Measurements from ENCODE around the gene CDC42BPB.
"Not testable (repeated sequence)": the region's sequence is repeated elsewhere in the genome, so short reads cannot be mapped to it uniquely, and the experiment has no call there.

The CDC42BPB gene

DNA sequence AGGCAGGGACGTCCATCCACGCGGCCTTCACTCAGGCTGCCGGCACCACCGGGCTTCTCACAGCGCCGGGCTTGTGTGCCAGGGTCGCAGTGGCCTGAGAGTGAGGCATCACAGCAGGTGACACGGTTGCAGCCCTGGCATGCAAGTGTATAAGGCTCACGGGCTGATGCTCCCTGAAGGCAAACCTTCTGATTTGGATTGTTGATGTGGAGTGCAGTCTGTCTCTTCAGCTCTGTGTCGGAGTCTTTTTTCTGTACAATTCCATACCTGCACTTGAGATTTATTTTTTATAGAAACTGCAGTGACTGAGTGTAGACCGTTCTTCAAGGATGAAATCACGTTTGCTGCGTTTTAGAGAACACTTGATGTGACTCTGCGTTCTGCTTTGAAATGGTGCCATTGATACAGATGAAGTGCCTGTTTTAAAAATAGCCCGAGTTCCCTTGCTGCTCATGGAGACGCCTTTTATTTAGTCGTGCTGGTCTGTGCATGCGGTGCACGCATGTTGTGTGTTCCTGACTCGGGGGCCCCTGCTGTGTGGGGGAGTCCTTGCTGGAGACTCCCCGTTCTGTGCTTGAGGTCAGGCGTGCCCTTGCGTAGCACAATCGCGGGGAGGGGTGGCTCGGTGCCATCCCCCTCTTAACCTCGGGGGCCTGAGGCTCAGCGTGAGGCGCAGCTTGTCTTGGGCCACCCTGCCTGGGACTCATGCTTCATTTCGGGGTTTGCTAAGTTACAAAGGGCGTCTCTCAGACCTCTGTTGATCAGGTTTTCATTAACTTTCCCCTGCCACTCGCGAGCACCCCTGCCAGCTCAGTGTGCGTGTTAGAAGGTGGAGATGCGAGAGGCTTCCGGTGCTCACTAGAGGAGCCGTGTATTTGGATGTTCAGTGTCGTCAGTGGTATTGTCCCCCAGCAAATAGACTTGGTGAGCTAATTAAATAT is 156.4 kb downstream of the CDC42BPB start:
- no peak for DNase-seq (ENCODE audit: low read depth)

DNA sequence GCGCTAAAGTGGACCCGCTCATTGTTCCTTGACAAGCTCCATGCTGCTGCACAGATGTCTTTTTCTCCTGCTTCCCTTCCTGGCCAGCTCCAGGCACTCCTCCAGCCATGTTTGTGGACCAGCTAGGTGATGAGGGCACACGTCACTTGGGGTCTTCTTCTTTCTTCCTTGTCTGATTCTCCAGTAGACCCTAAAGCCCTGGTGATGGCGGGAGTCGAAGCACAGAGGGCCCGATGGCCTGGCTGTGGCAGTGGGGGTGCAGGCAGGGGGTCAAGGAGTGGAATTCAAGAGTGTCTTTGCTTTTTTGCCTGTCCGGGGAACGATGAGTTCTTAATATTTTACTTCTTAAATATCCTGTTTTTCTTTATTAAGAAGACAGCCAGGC is 157.8 kb downstream of the CDC42BPB start:
- no peak for DNase-seq (ENCODE audit: low read depth)

DNA sequence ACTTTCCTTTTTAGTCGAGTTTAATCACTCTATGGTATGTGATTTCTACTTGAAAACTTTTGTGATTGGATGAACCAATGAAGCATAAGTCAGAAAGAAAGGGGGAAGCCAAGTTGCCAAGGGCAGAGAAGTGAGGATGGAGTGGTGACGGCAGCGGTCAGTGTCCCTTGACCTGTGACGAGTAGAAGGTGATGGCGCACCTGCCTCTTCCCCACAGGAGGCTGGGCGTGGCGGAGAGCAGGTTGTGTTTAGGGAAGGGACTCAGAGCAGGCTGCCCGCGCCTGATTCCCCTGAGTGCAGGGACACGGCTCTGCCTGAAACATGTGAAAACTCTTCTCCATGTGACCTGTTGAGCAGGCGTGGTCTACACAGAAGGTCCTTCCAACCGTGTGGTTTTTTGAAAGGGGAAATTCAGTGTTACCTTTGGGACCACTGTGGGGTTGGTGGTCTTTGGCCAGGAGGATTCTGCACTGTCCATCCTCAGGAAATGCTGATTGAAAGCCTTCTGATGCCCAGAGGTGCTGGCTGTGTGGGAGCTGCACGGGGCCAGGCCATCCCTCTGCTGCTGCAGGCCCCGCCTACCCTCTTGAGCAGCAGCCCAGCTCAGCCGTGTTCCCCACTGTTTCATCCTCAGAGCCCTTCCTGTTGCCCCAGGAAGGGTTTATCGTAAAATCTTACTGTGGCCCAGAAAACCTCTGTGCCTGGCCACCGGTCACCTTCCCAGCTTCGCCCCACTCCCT is 158.4 kb downstream of the CDC42BPB start:
- no peak for DNase-seq (ENCODE audit: low read depth)

DNA sequence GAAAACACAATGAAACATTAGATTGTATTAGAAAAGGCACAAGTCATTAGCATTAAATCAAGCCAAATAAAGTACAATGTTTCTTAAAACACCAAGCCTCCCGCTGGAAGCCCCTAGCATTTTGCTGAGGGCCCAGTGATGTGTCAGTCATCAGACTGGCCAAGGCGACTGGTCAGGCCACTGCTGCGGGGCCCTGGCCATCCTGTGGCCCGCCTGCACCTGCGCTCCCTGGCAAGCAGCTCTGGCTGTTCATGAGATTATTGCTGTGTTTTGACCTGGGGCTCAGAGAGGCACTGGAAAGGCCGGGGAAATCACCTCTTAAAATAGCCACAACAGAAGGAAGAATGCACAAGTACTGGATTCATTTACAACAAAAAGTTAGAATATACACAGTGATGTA is 159.1 kb downstream of the CDC42BPB start:
- DNase-seq (ENCODE audit: low read depth): no peak

DNA sequence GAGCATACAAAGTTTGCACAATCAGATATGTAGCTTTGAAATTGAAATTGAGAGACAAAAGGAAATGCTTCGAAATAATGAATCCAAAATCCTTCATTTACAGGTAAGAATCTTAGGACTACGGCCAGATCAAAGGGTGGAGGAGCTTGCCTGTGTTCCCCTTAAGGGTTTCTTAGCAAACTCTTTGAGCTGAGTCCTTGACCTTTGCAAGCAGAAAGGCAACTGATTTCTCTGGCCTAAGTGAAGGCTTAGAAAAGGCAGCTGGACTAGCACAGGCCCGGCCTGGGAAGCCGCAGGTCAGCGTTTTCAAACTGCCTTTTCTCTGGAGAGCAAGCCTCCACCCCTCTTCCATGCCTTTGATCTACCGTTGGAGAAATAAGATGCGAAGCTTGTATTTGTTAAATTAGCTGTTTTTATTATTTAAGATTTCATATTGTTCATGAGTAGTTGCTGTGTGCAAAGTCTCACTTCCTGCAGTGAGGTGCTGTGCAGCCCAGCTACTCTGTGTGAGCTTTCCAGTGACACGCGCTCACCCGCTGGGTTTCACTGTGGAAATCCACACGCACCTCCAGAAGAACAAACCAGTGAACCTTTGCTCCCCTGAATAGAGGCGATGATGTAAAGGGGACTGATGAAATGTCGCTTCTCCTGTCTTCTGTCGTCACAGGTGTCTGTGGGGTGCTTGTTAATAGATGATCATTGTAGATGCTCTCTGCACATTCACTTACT is 159.9 kb downstream of the CDC42BPB start:
- no peak for DNase-seq (ENCODE audit: low read depth)

DNA sequence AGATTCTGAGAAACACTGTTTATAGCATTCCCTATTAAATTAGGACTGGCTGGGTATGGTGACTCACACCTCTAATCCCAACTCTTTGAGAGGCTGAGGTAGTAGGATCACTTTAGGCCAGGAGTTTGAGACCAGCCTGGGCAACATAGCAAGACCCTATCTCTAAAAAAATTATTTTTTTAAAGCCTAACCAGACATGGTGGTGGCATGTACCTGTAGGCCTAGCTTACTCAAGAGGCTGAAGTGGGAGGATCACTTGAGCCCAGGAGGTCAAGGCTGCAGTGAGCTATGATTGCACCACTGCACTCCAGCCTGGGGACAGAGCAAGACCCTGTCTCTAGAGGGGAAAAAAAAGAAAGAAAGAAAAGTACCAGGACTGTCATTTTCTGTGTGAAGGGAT is 160.6 kb downstream of the CDC42BPB start:
- DNase-seq (ENCODE audit: low read depth): not testable (repeated sequence)

DNA sequence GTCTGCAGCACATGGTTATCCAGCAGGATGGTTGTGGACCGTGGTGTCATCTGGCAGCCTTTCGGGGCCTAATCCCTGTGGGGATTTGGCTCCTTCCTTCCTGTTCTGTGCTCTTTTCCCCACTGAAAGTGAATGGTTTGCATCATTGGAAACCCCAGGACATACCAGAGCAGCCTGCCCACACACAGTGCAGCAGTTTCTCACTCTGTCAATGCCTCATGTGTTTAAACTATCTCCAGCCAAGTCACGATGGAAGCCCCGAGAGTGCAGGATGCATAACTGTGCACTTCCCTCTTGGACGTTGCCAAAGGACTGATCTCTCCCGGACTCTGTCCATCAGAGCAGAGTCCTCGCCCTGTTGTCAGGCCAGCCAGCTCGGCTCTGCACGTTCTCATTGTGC is 163.9 kb downstream of the CDC42BPB start:
- DNase-seq (ENCODE audit: low read depth): peak; percentile 97

DNA sequence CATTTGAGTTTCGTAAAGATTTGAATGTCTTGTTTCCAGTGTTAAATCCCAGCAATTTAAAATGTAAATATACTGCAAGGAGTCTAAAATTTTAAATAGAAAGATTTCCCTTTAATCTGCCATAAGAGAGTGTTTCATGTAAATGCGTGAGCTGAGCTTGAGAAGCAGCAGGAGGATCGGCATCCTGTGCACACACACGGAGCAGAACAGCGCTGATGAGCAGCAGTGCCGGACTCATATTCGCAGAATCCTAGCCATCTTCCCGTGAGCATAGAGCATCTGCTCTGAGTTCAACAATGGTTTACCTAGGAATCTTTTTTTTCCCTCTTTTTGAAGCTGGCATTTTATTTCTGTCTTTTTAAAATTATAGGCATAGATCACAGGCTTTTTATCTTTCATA is 164.7 kb downstream of the CDC42BPB start:
- DNase-seq (ENCODE audit: low read depth): no peak

DNA sequence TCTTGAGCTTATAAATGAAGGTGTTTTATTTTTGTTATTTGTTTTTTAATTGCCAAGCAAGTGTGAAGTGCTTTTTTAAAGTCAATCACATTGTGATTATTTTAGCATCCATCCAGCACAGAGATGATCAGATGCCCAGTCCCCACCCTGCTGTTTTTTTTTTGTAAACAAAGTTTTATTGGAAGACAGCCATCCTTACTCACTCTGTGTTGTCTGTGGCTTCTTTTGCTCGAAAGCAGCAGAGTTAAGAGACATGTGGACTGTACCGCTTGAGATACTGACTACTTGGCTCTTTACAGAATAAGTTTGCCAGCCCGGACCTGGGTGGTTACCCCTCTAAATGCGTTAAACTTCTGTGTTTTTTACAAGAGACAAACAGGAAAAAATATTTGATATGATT is 165.8 kb downstream of the CDC42BPB start:
- peak; percentile 45 for DNase-seq (ENCODE audit: low read depth)

DNA sequence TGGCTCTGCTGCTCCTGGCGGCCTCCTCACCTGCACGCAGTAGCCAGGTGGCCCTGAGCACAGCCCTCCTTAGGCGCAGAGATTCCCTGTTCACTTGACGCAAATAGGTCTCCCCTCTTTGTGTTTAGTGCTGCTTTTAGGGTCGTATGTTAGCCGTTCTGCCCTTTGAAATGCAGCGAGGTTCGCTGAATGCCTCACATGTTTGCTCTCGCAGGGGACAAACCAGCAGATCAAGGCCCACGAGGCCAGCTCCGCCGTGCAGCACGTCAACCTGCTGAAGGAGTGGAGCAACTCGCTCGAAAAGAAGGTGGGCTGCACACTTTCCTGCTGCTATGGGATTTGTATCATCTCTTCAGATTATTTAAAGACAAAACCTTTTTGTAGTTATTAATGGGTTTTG is 166.2 kb downstream of the CDC42BPB start:
- no peak for DNase-seq (ENCODE audit: low read depth)

DNA sequence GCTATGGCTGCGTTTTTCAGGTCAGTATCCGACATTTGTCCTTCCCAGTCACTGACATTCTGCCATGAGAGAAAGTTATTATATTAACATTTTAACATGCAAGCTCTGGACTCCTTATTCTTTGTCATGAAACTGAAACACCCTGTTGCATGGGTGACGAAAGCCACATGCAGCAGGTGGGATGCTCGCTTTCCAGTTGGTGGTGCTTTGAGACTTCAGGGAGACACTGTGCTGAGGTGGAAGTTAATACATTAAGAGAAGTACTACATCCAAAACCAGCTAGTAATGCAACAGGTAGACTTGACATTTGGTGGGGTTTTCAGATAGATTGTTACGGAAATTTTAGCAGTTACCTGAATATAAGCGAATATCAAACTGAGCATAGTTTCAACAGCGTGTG is 167.7 kb downstream of the CDC42BPB start:
- no peak for DNase-seq (ENCODE audit: low read depth)

DNA sequence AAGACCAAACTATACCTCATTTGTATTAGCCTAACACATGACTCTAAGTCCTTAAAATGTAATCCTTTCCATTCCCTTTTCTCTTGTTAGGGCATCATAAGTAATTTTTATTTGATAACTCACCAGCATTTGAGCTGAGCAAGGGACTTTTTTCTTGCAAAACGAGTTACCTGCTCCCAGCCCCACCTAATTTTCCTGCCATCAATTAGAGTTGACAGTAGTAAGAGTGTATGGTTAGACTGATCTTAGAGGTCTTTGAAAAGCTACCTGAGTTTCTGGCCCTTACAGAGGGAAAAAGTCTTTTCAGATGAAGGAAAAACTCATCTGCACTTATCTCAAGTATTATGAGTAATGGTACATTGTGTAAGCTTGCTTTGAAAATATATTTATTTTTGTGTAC is 168.6 kb downstream of the CDC42BPB start:
- DNase-seq (ENCODE audit: low read depth): no peak

DNA sequence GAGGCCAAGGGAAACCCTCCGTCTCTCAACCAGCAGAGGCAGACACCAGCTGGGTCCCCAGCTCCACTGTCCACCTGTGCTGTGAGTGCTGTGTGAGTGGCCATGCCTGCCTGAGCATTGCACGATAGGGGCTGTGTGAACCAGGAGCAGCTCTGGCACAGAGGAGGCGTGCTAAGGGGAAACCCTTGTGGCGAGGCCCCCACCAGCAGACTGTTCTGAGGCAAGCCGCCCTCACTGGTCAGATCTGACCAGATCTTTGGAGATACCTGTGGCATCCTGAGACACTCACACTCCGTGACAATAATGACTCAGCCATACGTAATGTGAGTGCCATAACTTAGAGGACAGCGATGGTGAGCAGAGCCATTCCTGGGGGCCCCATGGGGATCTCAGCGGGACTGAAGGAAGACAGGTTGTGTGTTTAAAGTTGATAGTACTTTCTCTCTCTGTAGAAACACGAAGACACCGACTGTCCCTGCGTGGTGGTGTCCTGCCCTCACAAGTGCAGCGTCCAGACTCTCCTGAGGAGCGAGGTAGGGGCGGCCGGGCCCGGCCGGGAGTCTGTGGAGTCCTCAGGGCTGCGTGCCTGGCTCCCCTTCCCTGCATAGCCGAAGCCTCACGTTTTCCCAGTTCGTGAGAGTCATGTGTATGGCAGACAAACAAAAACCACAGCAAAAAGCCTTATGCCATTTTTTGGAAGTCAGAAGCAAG is 171.5 kb downstream of the CDC42BPB start:
- no peak for DNase-seq (ENCODE audit: low read depth)

DNA sequence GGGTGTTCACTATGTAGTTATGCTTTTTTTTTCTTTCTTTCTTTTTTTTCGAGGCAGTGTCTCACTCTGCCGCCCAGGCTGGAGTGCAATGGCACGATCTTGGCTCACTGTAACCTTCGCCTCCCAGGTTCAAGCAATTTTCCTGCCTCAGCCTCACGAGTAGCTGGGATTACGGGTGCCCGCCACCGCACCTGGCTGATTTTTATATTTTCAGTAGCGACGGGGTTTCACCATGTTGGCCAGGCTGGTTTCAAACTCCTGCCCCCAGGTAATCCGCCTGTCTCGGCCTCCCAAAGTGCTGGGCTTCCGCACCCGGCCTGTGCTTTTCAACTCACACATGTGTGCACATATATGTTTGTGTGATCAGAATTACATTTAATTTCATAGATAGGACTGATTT is 173.8 kb downstream of the CDC42BPB start:
- DNase-seq (ENCODE audit: low read depth): no peak

DNA sequence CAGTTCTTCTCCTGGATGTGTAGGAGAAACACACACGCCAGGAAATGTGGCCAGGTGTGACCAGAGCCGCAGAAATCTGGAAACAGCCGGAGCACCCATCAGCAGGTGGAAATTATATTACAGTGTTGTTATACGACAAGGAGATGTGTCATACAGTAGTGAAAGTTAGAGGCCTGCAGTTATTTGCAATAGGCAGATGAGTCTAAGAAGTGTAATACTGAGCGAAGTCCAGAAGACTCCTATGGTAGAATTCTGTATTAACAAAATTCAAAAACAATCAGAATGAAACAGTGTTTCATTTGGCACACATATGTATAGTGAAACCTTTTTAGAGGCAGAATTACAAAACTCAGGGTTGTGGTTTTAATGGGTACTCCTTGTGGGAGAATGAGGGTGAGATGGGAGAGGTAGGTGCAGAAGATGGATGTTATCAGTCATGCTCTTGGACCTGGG is 174.2 kb downstream of the CDC42BPB start:
- no peak for DNase-seq (ENCODE audit: low read depth)
